KG1 (cell line): ENCODE measurements around the gene ACVR1.
"Not testable (repeated sequence)": the region's sequence is repeated elsewhere in the genome, so short reads cannot be mapped to it uniquely, and the experiment has no call there.

Experiments used
- DNase-seq: peaks from one replicate; lab custom pipeline; 2025; lab: John Stamatoyannopoulos, UW

ACVR1 gene

GRCh38 chr2:157830266-157830665 is 45.9 kb downstream of the ACVR1 start:
- DNase-seq: no peak

GRCh38 chr2:157827377-157827776 is 48.8 kb downstream of the ACVR1 start:
- no peak for DNase-seq

- DNase-seq: not testable (repeated sequence)
These were observed 49.5 kb downstream of the ACVR1 start for GRCh38 chr2:157826644-157827043.

GRCh38 chr2:157825885-157826284 is 50.2 kb downstream of the ACVR1 start:
- no peak for DNase-seq

- DNase-seq: no peak
These were observed 53.1 kb downstream of the ACVR1 start for GRCh38 chr2:157822993-157823392.

- no peak for DNase-seq
These were observed 53.6 kb downstream of the ACVR1 start for GRCh38 chr2:157822533-157822932.

- no peak for DNase-seq
These were observed 54.5 kb downstream of the ACVR1 start for GRCh38 chr2:157821519-157822131.

GRCh38 chr2:157820193-157820592 is 55.9 kb downstream of the ACVR1 start:
- DNase-seq: no peak

GRCh38 chr2:157819761-157820160 is 56.4 kb downstream of the ACVR1 start:
- DNase-seq: no peak

- DNase-seq: no peak
These were observed 57.9 kb downstream of the ACVR1 start for GRCh38 chr2:157818227-157818626.

- DNase-seq: no peak
These were observed 60.7 kb downstream of the ACVR1 start for GRCh38 chr2:157815421-157815820.

- no peak for DNase-seq
These were observed 62.7 kb downstream of the ACVR1 start for GRCh38 chr2:157813467-157813866.

GRCh38 chr2:157810037-157810436 is 66.1 kb downstream of the ACVR1 start:
- DNase-seq: no peak

GRCh38 chr2:157809212-157809611 is 66.9 kb downstream of the ACVR1 start:
- no peak for DNase-seq

- no peak for DNase-seq
These were observed 67.7 kb downstream of the ACVR1 start for GRCh38 chr2:157808421-157808820.

- DNase-seq: no peak
These were observed 69.6 kb downstream of the ACVR1 start for GRCh38 chr2:157806426-157807077.

GRCh38 chr2:157805519-157805918 is 70.6 kb downstream of the ACVR1 start:
- no peak for DNase-seq

- DNase-seq: no peak
These were observed 71.8 kb downstream of the ACVR1 start for GRCh38 chr2:157804355-157804754.

GRCh38 chr2:157803952-157804351 is 72.2 kb downstream of the ACVR1 start:
- no peak for DNase-seq

GRCh38 chr2:157803476-157803875 is 72.7 kb downstream of the ACVR1 start:
- no peak for DNase-seq

GRCh38 chr2:157800838-157801495 is 75.2 kb downstream of the ACVR1 start:
- DNase-seq: no peak

GRCh38 chr2:157793053-157793612 is 83.0 kb downstream of the ACVR1 start:
- DNase-seq: no peak
